NB4 (cell line): ENCODE measurements around the gene RER1.

Experiments used
- POLR2A ChIP-seq: IDR thresholded peaks from 2 replicates; pipeline ENCODE4 v1.6.1; 2011; ENCODE audit warnings: mild to moderate bottlenecking; ENCODE audit not compliant: insufficient read length; ENCODE audit errors: extremely low read depth
- TF ChIP-seq, protein P1 (sequence below): IDR thresholded peaks from one replicate; pipeline ENCODE4 v1.5.1; 2012; ENCODE audit warnings: low read depth, low read length
- TF ChIP-seq, protein P2 (sequence below): IDR thresholded peaks from 2 replicates; pipeline ENCODE4 v1.6.1; 2011; ENCODE audit warnings: low read depth, low read length

DNA sequence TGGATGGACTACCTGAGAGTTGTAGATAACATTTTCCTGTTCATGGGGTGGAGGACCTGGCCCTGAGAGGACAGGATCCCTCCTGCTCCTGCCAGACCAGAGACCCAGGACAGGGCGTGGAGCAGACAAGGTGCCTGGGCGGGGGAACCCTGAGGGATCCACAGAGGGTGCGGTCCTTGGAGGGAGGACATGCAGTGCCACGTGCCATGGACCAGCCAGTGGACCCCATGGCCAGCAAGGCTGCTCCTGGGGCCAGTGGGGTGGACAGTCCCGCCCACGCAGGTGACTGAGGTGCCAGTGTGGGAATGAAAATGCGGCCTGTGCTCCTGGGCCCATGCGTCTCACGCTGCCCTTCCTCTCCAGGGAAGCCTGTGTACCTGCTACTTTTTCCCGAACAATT lies 3.6 kb downstream of the RER1 start:
- TF ChIP-seq POLR2A = no peak
- TF ChIP-seq, protein P1, sequence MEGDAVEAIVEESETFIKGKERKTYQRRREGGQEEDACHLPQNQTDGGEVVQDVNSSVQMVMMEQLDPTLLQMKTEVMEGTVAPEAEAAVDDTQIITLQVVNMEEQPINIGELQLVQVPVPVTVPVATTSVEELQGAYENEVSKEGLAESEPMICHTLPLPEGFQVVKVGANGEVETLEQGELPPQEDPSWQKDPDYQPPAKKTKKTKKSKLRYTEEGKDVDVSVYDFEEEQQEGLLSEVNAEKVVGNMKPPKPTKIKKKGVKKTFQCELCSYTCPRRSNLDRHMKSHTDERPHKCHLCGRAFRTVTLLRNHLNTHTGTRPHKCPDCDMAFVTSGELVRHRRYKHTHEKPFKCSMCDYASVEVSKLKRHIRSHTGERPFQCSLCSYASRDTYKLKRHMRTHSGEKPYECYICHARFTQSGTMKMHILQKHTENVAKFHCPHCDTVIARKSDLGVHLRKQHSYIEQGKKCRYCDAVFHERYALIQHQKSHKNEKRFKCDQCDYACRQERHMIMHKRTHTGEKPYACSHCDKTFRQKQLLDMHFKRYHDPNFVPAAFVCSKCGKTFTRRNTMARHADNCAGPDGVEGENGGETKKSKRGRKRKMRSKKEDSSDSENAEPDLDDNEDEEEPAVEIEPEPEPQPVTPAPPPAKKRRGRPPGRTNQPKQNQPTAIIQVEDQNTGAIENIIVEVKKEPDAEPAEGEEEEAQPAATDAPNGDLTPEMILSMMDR = no peak
- TF ChIP-seq, protein P2, sequence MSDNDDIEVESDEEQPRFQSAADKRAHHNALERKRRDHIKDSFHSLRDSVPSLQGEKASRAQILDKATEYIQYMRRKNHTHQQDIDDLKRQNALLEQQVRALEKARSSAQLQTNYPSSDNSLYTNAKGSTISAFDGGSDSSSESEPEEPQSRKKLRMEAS = no peak
